HCT116 (cell line): Measurements from ENCODE around the gene AXIN1. TPM values are rescaled to one million over a fixed set of nuclear protein-coding genes. Genes with fewer than 3 reads are reported as not detected.
A peak's percentile ranks its signal among the peaks of the same experiment; 100 is the strongest.

Experiments used
- ATAC-seq: fragments of 200-7000 bp; cut with Tn5 transposase; 2 replicates; pipeline ENCODE4 v1.9.1; 2020; ENCODE audit warnings: mild to moderate bottlenecking, moderate library complexity
- BruUV-seq: library from RNA; stranded (reverse); fragments of 400-500 nt; replicated peaks from 2 replicates; lab custom pipeline; 2021; lab: Mats Ljungman, UMichigan
- CTCF ChIA-PET: fragments of 300-600 bp; sonication (Branson Sonifier 250); formaldehyde crosslinking; loops from one replicate; lab custom pipeline; 2021; ENCODE audit warnings: antibody characterized with exemption; lab: Charles Lee
- POLR2A ChIA-PET: fragments of 300-600, 350-600 bp; sonication (Branson Sonifier 250); formaldehyde crosslinking; loops from one replicate; lab custom pipeline; 2021; ENCODE audit warnings: antibody characterized with exemption; lab: Charles Lee
- RAD21 ChIA-PET, 2 experiments: fragments of 300-600 bp; sonication (Branson Sonifier 250); formaldehyde crosslinking; loops; one replicate each; lab custom pipeline; 2023; ENCODE audit warnings: low total read pairs in 2 of 2; ENCODE audit not compliant: uncharacterized antibody in 2 of 2, unreplicated experiment in 2 of 2, low non-redundant PET in 1 of 2; lab: Charles Lee
- DNase-seq: peaks from one replicate; pipeline ENCODE4 v3.0.0-alpha.2; 2010; ENCODE audit warnings: low read depth, low spot score
- H2AFZ ChIP-seq: fragments of 200-600 bp; shearing (Covaris generic), sonication (generic); 2 replicates; pipeline ENCODE4 v1.6.1; 2017; ENCODE audit warnings: low read depth, mixed run types, mixed read lengths, antibody characterized with exemption, low read length; ENCODE audit not compliant: poor library complexity, severe bottlenecking
- H3K27ac ChIP-seq: 2 replicates; pipeline ENCODE4 v1.5.1; 2012; ENCODE audit warnings: low read depth, low read length
- H3K27me3 ChIP-seq: fragments of 200-600 bp; sonication (generic); 2 replicates; pipeline ENCODE4 v1.6.1; 2016; ENCODE audit warnings: mixed run types, low read length, mixed read lengths; ENCODE audit not compliant: insufficient read depth
- H3K36me3 ChIP-seq, 2 experiments: fragments of 200-500 bp in 1 of 2; fragments of 200-600 bp in 1 of 2; sonication (Bioruptor generic) in 1 of 2; sonication (generic) in 1 of 2; 2 replicates each; pipeline versions ENCODE4 v1.5.1 to v1.6.1; 2014 to 2016; ENCODE audit warnings: low read length in 2 of 2, inconsistent platforms in 1 of 2, mixed read lengths in 1 of 2, mixed run types in 1 of 2; ENCODE audit not compliant: insufficient read depth in 2 of 2, control insufficient read depth in 1 of 2
- H3K4me1 ChIP-seq, 2 experiments: fragments of 200-600 bp in 1 of 2; sonication (generic) in 1 of 2; 2 replicates each; pipeline versions ENCODE4 v1.5.1 to v1.6.1; 2012 to 2017; ENCODE audit warnings: low read length in 2 of 2, inconsistent platforms in 1 of 2, mild to moderate bottlenecking in 1 of 2, mixed read lengths in 1 of 2, mixed run types in 1 of 2, moderate library complexity in 1 of 2; ENCODE audit not compliant: insufficient read depth in 2 of 2, control insufficient read depth in 1 of 2
- H3K4me2 ChIP-seq: fragments of 200-600 bp; sonication (generic); 2 replicates; pipeline ENCODE4 v1.6.1; 2017; ENCODE audit warnings: mixed run types, low read length, mixed read lengths
- H3K4me3 ChIP-seq, 2 experiments: fragments of 200-600 bp in 1 of 2; sonication (generic) in 1 of 2; replicated peaks in 1 of 2; 2 replicates each; pipeline ENCODE4 v1.5.1; 2011 to 2016; ENCODE audit warnings: low read length in 2 of 2, control low read depth in 1 of 2, low read depth in 1 of 2, mild to moderate bottlenecking in 1 of 2, mixed read lengths in 1 of 2, mixed run types in 1 of 2
- H3K79me2 ChIP-seq: fragments of 200-600 bp; sonication (generic); 2 replicates; pipeline ENCODE4 v1.6.1; 2017; ENCODE audit warnings: mild to moderate bottlenecking, mixed run types, low read length, moderate library complexity, mixed read lengths; ENCODE audit not compliant: insufficient read depth
- H3K9ac ChIP-seq: fragments of 200-600 bp; sonication (generic); 2 replicates; pipeline ENCODE4 v1.6.1; 2016; ENCODE audit warnings: low read length, mixed read lengths
- H3K9me2 ChIP-seq: fragments of 200-600 bp; sonication (generic), shearing (Covaris generic); 2 replicates; pipeline ENCODE4 v1.6.1; 2017; ENCODE audit warnings: mixed run types, mild to moderate bottlenecking, moderate library complexity; ENCODE audit not compliant: insufficient read depth
- H3K9me3 ChIP-seq, 2 experiments: fragments of 200-500 bp in 1 of 2; fragments of 200-600 bp in 1 of 2; sonication (Bioruptor generic) in 1 of 2; sonication (generic) in 1 of 2; 2 replicates each; pipeline ENCODE4 v1.6.1; 2014 to 2017; ENCODE audit warnings: low read length in 2 of 2, mixed read lengths in 2 of 2, inconsistent platforms in 1 of 2, low read depth in 1 of 2, mild to moderate bottlenecking in 1 of 2, mixed run types in 1 of 2, moderate library complexity in 1 of 2; ENCODE audit not compliant: control insufficient read depth in 1 of 2, insufficient read depth in 1 of 2
- H4K20me1 ChIP-seq: fragments of 200-600 bp; sonication (generic), shearing (Covaris generic); 2 replicates; pipeline ENCODE4 v1.6.1; 2017; ENCODE audit warnings: mixed run types, mild to moderate bottlenecking, moderate library complexity; ENCODE audit not compliant: insufficient read depth
- CBX3 ChIP-seq: IDR thresholded peaks from 2 replicates; pipeline ENCODE4 v1.6.1; 2012; ENCODE audit warnings: low read depth
- EGR1 ChIP-seq: IDR thresholded peaks from 2 replicates; pipeline ENCODE4 v1.6.1; 2012; ENCODE audit warnings: low read depth
- EZH2phosphoT487 ChIP-seq: fragments of 200-600 bp; IDR thresholded peaks from 2 replicates; pipeline ENCODE4 v1.6.1; 2018; ENCODE audit warnings: antibody characterized with exemption, borderline replicate concordance
- JUND ChIP-seq: IDR thresholded peaks from 2 replicates; pipeline ENCODE4 v1.6.1; 2012
- POLR2A ChIP-seq: IDR thresholded peaks from 2 replicates; pipeline ENCODE4 v1.7.0; 2011; ENCODE audit warnings: borderline replicate concordance; ENCODE audit not compliant: insufficient read depth, insufficient read length; ENCODE audit errors: extremely low read depth
- RAD21 ChIP-seq: IDR thresholded peaks from 2 replicates; pipeline ENCODE4 v1.6.1; 2012; ENCODE audit warnings: low read depth, mild to moderate bottlenecking
- SIN3A ChIP-seq: IDR thresholded peaks from 2 replicates; pipeline ENCODE4 v1.6.1; 2012; ENCODE audit warnings: low read depth
- YY1 ChIP-seq: IDR thresholded peaks from 2 replicates; pipeline ENCODE4 v1.6.1; 2011; ENCODE audit warnings: low read length, low read depth, moderate library complexity, mild to moderate bottlenecking; ENCODE audit not compliant: insufficient replicate concordance; ENCODE audit errors: extremely low read depth
- ZFX ChIP-seq: fragments of 450-650 bp; IDR thresholded peaks from 2 replicates; pipeline ENCODE4 v1.6.1; 2017
- intact Hi-C: fragments of 100-400 bp; cut with micrococcal nuclease; formaldehyde crosslinking; loops from 2 replicates; pipeline ENCODE4 v1.10.0; 2022
- total RNA-seq: library from RNA; stranded (reverse); gene quantifications from one replicate; pipeline ENCODE4 v1.2.1, GENCODE V29; 2021; ENCODE audit not compliant: unreplicated experiment
- TF ChIP-seq, protein P1 (sequence below): IDR thresholded peaks from 2 replicates; pipeline ENCODE4 v1.6.1; 2012
- TF ChIP-seq, protein P2 (sequence below), 3 experiments: fragments of 200-600 bp in 1 of 3; sonication (generic) in 1 of 3; IDR thresholded peaks in 2 of 3; conservative IDR thresholded peaks in 1 of 3; 2 replicates each; pipeline ENCODE4 v1.5.1; 2012 to 2017; ENCODE audit warnings: low read depth in 2 of 3, low read length in 2 of 3, antibody characterized with exemption in 1 of 3, borderline replicate concordance in 1 of 3, control low read depth in 1 of 3, mild to moderate bottlenecking in 1 of 3, mixed read lengths in 1 of 3, mixed run types in 1 of 3, moderate library complexity in 1 of 3; ENCODE audit not compliant: insufficient read depth in 1 of 3
- TF ChIP-seq, protein P3 (sequence below): IDR thresholded peaks from 2 replicates; pipeline ENCODE4 v1.6.1; 2011; ENCODE audit warnings: mild to moderate bottlenecking, low read length, moderate library complexity; ENCODE audit not compliant: insufficient replicate concordance; ENCODE audit errors: extremely low read depth

AXIN1 gene
- total RNA-seq, 1 experiment from 2014 or later: 20.2 TPM

DNA sequence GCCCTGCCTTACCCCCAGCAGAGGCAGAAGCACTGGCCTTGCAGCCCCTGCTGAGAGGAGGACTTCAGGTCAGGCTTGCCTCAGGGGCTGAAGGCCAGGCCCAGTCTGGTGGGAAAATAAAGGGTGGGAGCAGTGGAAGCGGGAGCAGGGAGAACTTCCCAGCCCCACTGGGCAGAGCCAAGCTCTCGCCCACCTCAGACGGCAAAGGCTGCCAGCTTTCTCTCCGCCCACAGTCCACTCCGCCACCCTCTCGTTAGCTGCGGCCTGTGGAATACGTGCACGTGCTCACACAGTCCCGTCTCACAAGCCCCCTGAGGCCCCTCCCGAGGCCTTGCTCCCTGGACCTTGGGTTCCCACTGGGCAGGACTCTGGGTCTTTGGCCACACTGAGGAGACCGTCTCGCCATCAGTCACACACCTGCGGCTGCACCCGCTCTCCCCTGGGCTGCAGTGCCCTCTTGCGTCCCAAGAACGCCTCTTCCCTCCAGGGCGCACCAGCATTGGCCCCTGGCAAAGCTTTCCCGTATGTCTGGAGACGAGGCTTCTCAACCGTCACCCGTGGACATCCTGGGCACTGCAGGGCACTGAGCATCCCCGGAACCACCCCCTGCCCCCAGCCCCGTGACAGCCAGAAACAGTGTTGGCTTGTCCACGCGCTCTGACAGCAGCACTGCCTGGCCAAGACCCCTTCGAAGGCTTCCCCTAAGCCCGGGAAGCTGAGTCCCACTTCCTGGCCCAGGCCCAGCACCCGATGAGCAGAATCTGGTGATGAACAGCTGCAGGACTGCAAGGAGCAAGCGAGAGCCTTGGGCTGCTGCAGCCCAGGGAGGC lies 9.6 kb upstream of the AXIN1 start:
- no peak overlapping the region for H2AFZ ChIP-seq
- RAD21 ChIA-PET: interaction anchor here (0.8 to 1.5 kb wide), 3 partner anchors 9 to 255 kb away, joined by 3 to 6 read pairs (median 4); partner anchors contain the start of gene AXIN1 (in 1 of the 2)
- ATAC-seq (peak; percentile 94), DNase-seq (peak; percentile 43)
- H3K4me1 ChIP-seq: no peaks in the 10 kb centered on the region
- H3K4me2 ChIP-seq: peak overlapping the region; percentile 56
- H3K9me3 ChIP-seq: no peaks in the 10 kb centered on the region
- no TSS peak for BruUV-seq
- POLR2A ChIA-PET: no interaction called here
- intact Hi-C loops: loop anchor here (1.0 kb wide), 1 partner anchor 255 kb away; no protein-coding TSS in a partner anchor
- CTCF ChIA-PET: interaction anchor here (0.8 to 2.2 kb wide), 5 partner anchors 8 to 296 kb away, joined by 3 to 21 read pairs (median 10); partner anchors contain the start of genes AXIN1 and MRPL28
- H3K9me2 ChIP-seq: no peaks in the 10 kb centered on the region
- H3K9ac ChIP-seq: no peak overlapping the region
- no peak overlapping the region for H3K4me3 ChIP-seq
- no peaks in the 10 kb centered on the region for H3K27me3 ChIP-seq
- no peaks in the 10 kb centered on the region for H4K20me1 ChIP-seq
- TF ChIP-seq SIN3A: no peak
- TF ChIP-seq ZFX: no peak
- TF ChIP-seq YY1: no peak
- TF ChIP-seq, protein P1, sequence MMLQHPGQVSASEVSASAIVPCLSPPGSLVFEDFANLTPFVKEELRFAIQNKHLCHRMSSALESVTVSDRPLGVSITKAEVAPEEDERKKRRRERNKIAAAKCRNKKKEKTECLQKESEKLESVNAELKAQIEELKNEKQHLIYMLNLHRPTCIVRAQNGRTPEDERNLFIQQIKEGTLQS: no peak
- TF ChIP-seq EZH2phosphoT487: no peak
- no peak for TF ChIP-seq POLR2A
- TF ChIP-seq, protein P2, sequence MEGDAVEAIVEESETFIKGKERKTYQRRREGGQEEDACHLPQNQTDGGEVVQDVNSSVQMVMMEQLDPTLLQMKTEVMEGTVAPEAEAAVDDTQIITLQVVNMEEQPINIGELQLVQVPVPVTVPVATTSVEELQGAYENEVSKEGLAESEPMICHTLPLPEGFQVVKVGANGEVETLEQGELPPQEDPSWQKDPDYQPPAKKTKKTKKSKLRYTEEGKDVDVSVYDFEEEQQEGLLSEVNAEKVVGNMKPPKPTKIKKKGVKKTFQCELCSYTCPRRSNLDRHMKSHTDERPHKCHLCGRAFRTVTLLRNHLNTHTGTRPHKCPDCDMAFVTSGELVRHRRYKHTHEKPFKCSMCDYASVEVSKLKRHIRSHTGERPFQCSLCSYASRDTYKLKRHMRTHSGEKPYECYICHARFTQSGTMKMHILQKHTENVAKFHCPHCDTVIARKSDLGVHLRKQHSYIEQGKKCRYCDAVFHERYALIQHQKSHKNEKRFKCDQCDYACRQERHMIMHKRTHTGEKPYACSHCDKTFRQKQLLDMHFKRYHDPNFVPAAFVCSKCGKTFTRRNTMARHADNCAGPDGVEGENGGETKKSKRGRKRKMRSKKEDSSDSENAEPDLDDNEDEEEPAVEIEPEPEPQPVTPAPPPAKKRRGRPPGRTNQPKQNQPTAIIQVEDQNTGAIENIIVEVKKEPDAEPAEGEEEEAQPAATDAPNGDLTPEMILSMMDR (IDR thresholded peaks at IDR 0.05 in 2 of 3, conservative IDR thresholded peaks at IDR 0.05 in 1 of 3; ENCODE audit: borderline replicate concordance in 1 of 3, insufficient read depth in 1 of 3, low read depth in 2 of 3, low read length in 2 of 3): peak; percentile 64 to 73 (median 64); a peak in 5 of 6 replicates
- TF ChIP-seq RAD21: peak; percentile 93
- TF ChIP-seq, protein P3, sequence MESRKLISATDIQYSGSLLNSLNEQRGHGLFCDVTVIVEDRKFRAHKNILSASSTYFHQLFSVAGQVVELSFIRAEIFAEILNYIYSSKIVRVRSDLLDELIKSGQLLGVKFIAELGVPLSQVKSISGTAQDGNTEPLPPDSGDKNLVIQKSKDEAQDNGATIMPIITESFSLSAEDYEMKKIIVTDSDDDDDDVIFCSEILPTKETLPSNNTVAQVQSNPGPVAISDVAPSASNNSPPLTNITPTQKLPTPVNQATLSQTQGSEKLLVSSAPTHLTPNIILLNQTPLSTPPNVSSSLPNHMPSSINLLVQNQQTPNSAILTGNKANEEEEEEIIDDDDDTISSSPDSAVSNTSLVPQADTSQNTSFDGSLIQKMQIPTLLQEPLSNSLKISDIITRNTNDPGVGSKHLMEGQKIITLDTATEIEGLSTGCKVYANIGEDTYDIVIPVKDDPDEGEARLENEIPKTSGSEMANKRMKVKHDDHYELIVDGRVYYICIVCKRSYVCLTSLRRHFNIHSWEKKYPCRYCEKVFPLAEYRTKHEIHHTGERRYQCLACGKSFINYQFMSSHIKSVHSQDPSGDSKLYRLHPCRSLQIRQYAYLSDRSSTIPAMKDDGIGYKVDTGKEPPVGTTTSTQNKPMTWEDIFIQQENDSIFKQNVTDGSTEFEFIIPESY: no peak
- no peak for TF ChIP-seq CBX3
- TF ChIP-seq EGR1: no peak
- no peak for TF ChIP-seq JUND
- no peaks in the 10 kb centered on the region for H3K79me2 ChIP-seq
- H3K36me3 ChIP-seq: no peaks in the 10 kb centered on the region
- peak overlapping the region; percentile 22; the same call in 1 of the 2 replicates for H3K27ac ChIP-seq
